Trophoblast cell (in vitro differentiated cells and primary cell): ENCODE data around the gene CDX1.

ENCODE experiments used
- DNase-seq, 2 donors: peaks; one replicate each; pipeline ENCODE4 v3.0.0-alpha.2; 2016
- H2AFZ ChIP-seq: 2 replicates; pipeline ENCODE4 v1.6.1; 2013; ENCODE audit warnings: low read length, moderate library complexity, mild to moderate bottlenecking; ENCODE audit not compliant: insufficient read depth, poor library complexity
- H2AK5ac ChIP-seq: 2 replicates; pipeline ENCODE4 v1.6.1; 2013; ENCODE audit warnings: mild to moderate bottlenecking, low read length
- H2BK120ac ChIP-seq: 2 replicates; pipeline ENCODE4 v1.6.1; 2013; ENCODE audit warnings: low read length, mild to moderate bottlenecking, moderate library complexity; ENCODE audit not compliant: insufficient read depth, poor library complexity
- H2BK12ac ChIP-seq: 2 replicates; pipeline ENCODE4 v1.6.1; 2013; ENCODE audit warnings: mild to moderate bottlenecking, low read length, moderate library complexity
- H2BK5ac ChIP-seq: 2 replicates; pipeline ENCODE4 v1.6.1; 2013; ENCODE audit warnings: low read length, low read depth, moderate library complexity, mild to moderate bottlenecking; ENCODE audit not compliant: poor library complexity
- H3K14ac ChIP-seq: 2 replicates; pipeline ENCODE4 v1.6.1; 2013; ENCODE audit warnings: mild to moderate bottlenecking, low read length
- H3K18ac ChIP-seq: 2 replicates; pipeline ENCODE4 v1.6.1; 2013; ENCODE audit warnings: mild to moderate bottlenecking, low read length
- H3K23ac ChIP-seq: 2 replicates; pipeline ENCODE4 v1.6.1; 2013; ENCODE audit warnings: low read length
- H3K27ac ChIP-seq: 2 replicates; pipeline ENCODE4 v1.5.1; 2013; ENCODE audit warnings: low read depth, mild to moderate bottlenecking, inconsistent platforms, low read length, moderate library complexity
- H3K27me3 ChIP-seq: 2 replicates; pipeline ENCODE4 v1.6.1; 2013; ENCODE audit warnings: inconsistent platforms, mild to moderate bottlenecking, low read length, moderate library complexity; ENCODE audit not compliant: insufficient read depth
- H3K36me3 ChIP-seq, 2 experiments: 1 replicate in 1 of 2; 2 replicates in 1 of 2; pipeline ENCODE4 v1.6.1; 2013; ENCODE audit warnings: low read length in 2 of 2, mild to moderate bottlenecking in 2 of 2, moderate library complexity in 1 of 2; ENCODE audit not compliant: insufficient read depth in 2 of 2, control insufficient read depth in 1 of 2
- H3K4ac ChIP-seq: 2 replicates; pipeline ENCODE4 v1.6.1; 2013; ENCODE audit warnings: low read depth, mild to moderate bottlenecking, low read length, moderate library complexity
- H3K4me1 ChIP-seq, 2 experiments: 1 replicate in 1 of 2; 2 replicates in 1 of 2; pipeline ENCODE4 v1.6.1; 2013; ENCODE audit warnings: low read length in 2 of 2, mild to moderate bottlenecking in 2 of 2, moderate library complexity in 1 of 2; ENCODE audit not compliant: insufficient read depth in 2 of 2, control insufficient read depth in 1 of 2
- H3K4me2 ChIP-seq: 2 replicates; pipeline ENCODE4 v1.6.1; 2013; ENCODE audit warnings: inconsistent platforms, mild to moderate bottlenecking, low read length, moderate library complexity
- H3K4me3 ChIP-seq: 2 replicates; pipeline ENCODE4 v1.5.1; 2013; ENCODE audit warnings: mild to moderate bottlenecking, low read depth, low read length, inconsistent platforms
- H3K79me1 ChIP-seq: one replicate; pipeline ENCODE4 v1.6.1; 2013; ENCODE audit warnings: low read length
- H3K79me2 ChIP-seq: 2 replicates; pipeline ENCODE4 v1.6.1; 2013; ENCODE audit warnings: low read length, mild to moderate bottlenecking; ENCODE audit not compliant: control insufficient read depth, insufficient read depth, poor library complexity
- H3K9ac ChIP-seq: 2 replicates; pipeline ENCODE4 v1.6.1; 2013; ENCODE audit warnings: mild to moderate bottlenecking, low read length
- H3K9me3 ChIP-seq: 2 replicates; pipeline ENCODE4 v1.6.1; 2013; ENCODE audit warnings: low read depth, mild to moderate bottlenecking, control low read depth, inconsistent platforms, low read length; ENCODE audit not compliant: insufficient read depth
- H4K12ac ChIP-seq: 2 replicates; pipeline ENCODE4 v1.6.1; 2013; ENCODE audit warnings: low read depth, mild to moderate bottlenecking, low read length, moderate library complexity
- H4K8ac ChIP-seq: 2 replicates; pipeline ENCODE4 v1.6.1; 2013; ENCODE audit warnings: low read depth, mild to moderate bottlenecking, low read length, moderate library complexity
- H4K91ac ChIP-seq: one replicate; pipeline ENCODE4 v1.6.1; 2013; ENCODE audit warnings: low read depth, mild to moderate bottlenecking, low read length, moderate library complexity
- WGBS: extraction: QIAGEN DNeasy Blood & Tissue Kit; methylation state at CpG from one replicate; pipeline ENCODE4 v1.1.7; 2013; ENCODE audit warnings: missing lambda C conversion rate; ENCODE audit not compliant: insufficient read length, insufficient coverage; ENCODE audit errors: extremely low coverage; 5-methylcytosine and 5-hydroxymethylcytosine counted together

Gene CDX1

DNA sequence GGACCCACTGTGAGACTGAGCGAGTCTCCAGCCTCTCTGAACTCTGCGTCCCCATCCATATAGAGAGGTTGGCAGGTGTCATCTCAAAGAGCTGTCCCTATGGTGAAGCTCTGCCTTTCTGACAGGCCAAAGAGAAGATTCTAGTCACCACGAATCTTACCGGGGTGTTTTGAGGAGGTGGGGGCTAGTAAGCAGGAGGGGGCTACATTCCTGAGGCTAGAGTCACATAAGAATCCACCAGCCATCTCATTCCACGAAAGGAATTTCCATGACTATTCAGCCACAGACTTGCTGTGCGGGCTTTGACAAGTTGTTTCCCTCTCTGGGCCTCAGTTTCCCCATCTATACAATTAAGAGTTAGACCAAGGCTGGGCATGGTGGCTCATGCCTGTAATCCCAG, 27.2 kb upstream of the CDX1 start:
- Histone ChIP-seq H3K27ac (peak overlapping the region; percentile 91), H2AFZ (no peak overlapping the region), H4K8ac (peak overlapping the region; percentile 43), H2BK120ac (peak overlapping the region; percentile 90), H4K12ac (peak overlapping the region; percentile 7), H3K36me3 (peaks cover 18 to 19% of the 10 kb centered on the region in 2 experiments), H3K27me3 (no peaks in the 10 kb centered on the region), H2BK12ac (peak overlapping the region; percentile 88), H3K4ac (peak overlapping the region; percentile 25), H3K4me3 (no peak overlapping the region), H3K4me2 (peak overlapping the region; percentile 9), H3K23ac (no peak overlapping the region), H3K79me1 (peaks cover 71% of the 10 kb centered on the region), H3K79me2 (peaks cover 36% of the 10 kb centered on the region), H3K4me1 (peaks cover 64 to 74% of the 10 kb centered on the region in 2 experiments), H4K91ac (peak overlapping the region; percentile 99), H3K18ac (peak overlapping the region; percentile 56), H2BK5ac (peak overlapping the region; percentile 91), H2AK5ac (peak overlapping the region; percentile 16), H3K9me3 (no peaks in the 10 kb centered on the region), H3K14ac (peak overlapping the region; percentile 79), H3K9ac (no peak overlapping the region)
- no CpG with 5 or more reads among the region's 6 CpGs for WGBS
- DNase-seq, result peak in 1 of 2 donors; percentile 16

DNA sequence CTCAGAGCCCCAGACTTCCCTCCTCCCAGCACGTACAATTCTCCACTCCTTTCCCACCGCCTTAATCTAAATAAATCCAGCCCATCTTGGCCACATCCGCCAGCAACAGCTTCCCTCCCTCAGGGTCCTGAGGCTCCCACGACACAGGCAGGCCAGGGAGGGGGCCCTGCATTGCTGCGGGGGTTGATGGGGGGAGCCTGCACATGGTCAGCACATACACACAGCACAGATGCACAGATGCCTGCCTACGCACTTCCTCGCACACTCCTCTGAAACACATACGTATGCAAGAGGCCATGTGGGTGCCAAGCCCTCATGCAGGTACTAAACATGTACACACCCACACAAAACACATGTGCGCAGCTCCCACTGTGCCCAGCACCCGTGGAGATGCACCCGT, 25.7 kb upstream of the CDX1 start:
- Histone ChIP-seq H4K12ac (no peak overlapping the region), H2AFZ (peak overlapping the region; percentile 33), H3K4me1 (peaks cover 70 to 83% of the 10 kb centered on the region in 2 experiments), H3K4me3 (peak overlapping the region; percentile 16), H2BK12ac (peak overlapping the region; percentile 98), H3K23ac (no peak overlapping the region), H3K4ac (peak overlapping the region; percentile 96), H3K18ac (peak overlapping the region; percentile 97), H3K27me3 (no peaks in the 10 kb centered on the region), H2BK5ac (peak overlapping the region; percentile 99), H3K79me2 (peaks cover 39% of the 10 kb centered on the region), H3K79me1 (peaks cover 80% of the 10 kb centered on the region), H3K9me3 (no peaks in the 10 kb centered on the region), H4K91ac (peak overlapping the region; percentile 99), H3K36me3 (peaks cover 5 to 6% of the 10 kb centered on the region in 2 experiments), H4K8ac (peak overlapping the region; percentile 87), H2BK120ac (peak overlapping the region; percentile 99), H3K14ac (peak overlapping the region; percentile 97), H2AK5ac (peak overlapping the region; percentile 95), H3K27ac (peak overlapping the region; percentile 98), H3K9ac (no peak overlapping the region), H3K4me2 (no peak overlapping the region)
- peak; percentile 84 to 86 for DNase-seq
- WGBS, result no CpG with 5 or more reads among the region's 11 CpGs

DNA sequence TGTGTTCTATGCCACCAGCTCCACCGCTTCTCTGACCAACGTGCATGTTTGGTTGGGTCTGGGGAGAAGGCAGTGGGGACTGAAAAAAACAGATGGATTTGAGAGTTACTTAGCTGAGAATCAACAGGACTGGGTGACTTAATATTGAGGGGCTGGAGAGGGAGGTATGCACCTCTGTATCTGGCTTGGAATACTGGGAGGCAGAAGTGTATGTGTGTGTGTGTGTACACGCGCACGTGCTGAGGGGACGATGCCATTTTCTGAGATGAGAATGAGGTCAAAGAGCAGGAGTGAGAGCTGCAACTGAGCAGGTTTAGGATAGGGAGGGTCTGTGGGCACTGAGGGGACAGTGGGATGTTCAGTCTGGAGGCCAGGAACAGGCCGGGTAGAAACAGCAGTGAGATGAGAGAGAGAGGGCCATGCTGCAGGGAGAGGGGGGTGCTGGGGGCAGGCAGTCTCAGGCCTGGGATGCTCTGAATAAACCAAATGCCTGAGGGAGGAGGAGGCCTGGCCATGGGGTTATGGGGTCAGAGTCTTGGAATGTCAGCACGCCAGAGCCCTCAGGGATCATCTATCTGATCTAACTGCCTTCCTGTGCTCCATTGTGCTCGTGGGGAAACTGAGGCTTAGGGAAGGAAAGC, 24.9 kb upstream of the CDX1 start:
- H3K4me1 ChIP-seq, result peaks cover 64 to 78% of the 10 kb centered on the region in 2 experiments

DNA sequence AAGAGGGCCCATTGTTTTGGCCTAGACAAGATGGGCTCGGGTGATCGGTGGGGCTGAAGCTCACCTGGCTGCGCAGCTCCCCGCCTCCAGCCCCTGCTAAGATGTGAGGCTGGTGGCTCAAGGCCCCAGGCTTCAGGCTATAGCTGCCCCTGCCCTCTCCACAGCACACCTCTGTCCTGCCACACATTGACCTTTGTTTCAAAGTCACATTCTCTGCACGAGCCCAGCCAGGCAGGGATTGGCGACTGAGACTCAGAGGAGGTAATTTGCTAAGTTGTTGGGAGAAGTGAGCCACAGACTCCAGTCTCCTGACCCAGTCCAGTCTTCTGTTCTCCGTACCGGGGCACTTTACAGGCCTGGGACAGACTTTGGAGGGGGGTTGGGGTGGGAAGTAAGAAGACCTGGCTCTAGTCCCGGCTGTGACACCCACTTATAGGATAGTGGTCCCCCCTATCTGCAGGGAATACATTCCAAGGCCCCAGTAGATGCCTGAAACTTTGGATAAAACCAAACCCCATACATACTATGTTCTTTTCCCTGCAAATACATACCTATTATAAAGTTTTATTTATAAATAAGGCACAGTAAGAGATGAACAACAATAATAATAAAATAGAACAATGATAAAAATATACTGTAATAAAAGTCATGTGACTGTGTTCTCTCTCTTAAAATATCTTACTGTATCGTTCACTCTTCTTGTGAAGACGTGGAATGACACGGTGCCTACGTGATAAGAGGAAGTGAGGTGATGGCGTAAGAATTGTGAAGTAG, 24.2 kb upstream of the CDX1 start:
- H3K36me3 ChIP-seq, result peaks cover 2 to 6% of the 10 kb centered on the region in 2 experiments
- DNase-seq, result peak; percentile 34 to 42
- peak overlapping the region; percentile 51 for H2BK12ac ChIP-seq
- H2BK120ac ChIP-seq, result peak overlapping the region; percentile 97
- H4K91ac ChIP-seq, result peak overlapping the region; percentile 95
- peak overlapping the region; percentile 76 for H3K18ac ChIP-seq
- no peak overlapping the region for H3K4me3 ChIP-seq
- H3K9ac ChIP-seq, result no peak overlapping the region
- H2AFZ ChIP-seq, result peak overlapping the region; percentile 32
- no peaks in the 10 kb centered on the region for H3K9me3 ChIP-seq
- peak overlapping the region; percentile 78 for H4K8ac ChIP-seq
- peaks cover 37% of the 10 kb centered on the region for H3K79me2 ChIP-seq
- peaks cover 68% of the 10 kb centered on the region for H3K79me1 ChIP-seq
- H2BK5ac ChIP-seq, result peak overlapping the region; percentile 92
- H3K27me3 ChIP-seq, result no peaks in the 10 kb centered on the region
- peak overlapping the region; percentile 98 for H3K27ac ChIP-seq
- H3K4me1 ChIP-seq, result peaks cover 57 to 73% of the 10 kb centered on the region in 2 experiments
- H3K4me2 ChIP-seq, result peak overlapping the region; percentile 25
- peak overlapping the region; percentile 78 for H3K14ac ChIP-seq
- peak overlapping the region; percentile 37 for H4K12ac ChIP-seq
- no peak overlapping the region for H3K23ac ChIP-seq
- WGBS, result no CpG with 5 or more reads among the region's 14 CpGs
- peak overlapping the region; percentile 43 for H3K4ac ChIP-seq
- H2AK5ac ChIP-seq, result peak overlapping the region; percentile 19

More for the DNA sequence above, 24.9 kb upstream of the CDX1 start:
- H3K9ac ChIP-seq, result peak overlapping the region; percentile 28
- peak overlapping the region; percentile 96 for H3K4ac ChIP-seq
- H2BK120ac ChIP-seq, result peak overlapping the region; percentile 99
- peak overlapping the region; percentile 95 for H2AK5ac ChIP-seq
- peak overlapping the region; percentile 97 for H3K14ac ChIP-seq
- peak overlapping the region; percentile 99 for H2BK5ac ChIP-seq
- no peak overlapping the region for H3K23ac ChIP-seq
- peak overlapping the region; percentile 98 for H2BK12ac ChIP-seq
- H4K8ac ChIP-seq, result peak overlapping the region; percentile 87
- peaks cover 37% of the 10 kb centered on the region for H3K79me2 ChIP-seq
- peaks cover 74% of the 10 kb centered on the region for H3K79me1 ChIP-seq
- peaks cover 2% of the 10 kb centered on the region in 2 experiments for H3K36me3 ChIP-seq
- peak overlapping the region; percentile 32 for H2AFZ ChIP-seq
- H4K91ac ChIP-seq, result peak overlapping the region; percentile 99
- H4K12ac ChIP-seq, result no peak overlapping the region
- no peak overlapping the region for H3K4me3 ChIP-seq
- H3K27me3 ChIP-seq, result no peaks in the 10 kb centered on the region
- peak overlapping the region; percentile 98 for H3K27ac ChIP-seq
- H3K9me3 ChIP-seq, result no peaks in the 10 kb centered on the region
- H3K4me2 ChIP-seq, result no peak overlapping the region
- DNase-seq, result peak; percentile 91
- WGBS, result no CpG with 5 or more reads among the region's 9 CpGs
- peak overlapping the region; percentile 97 for H3K18ac ChIP-seq
